SK-N-SH (cell line): ENCODE measurements around the gene PBX3.

Experiments
- CTCF ChIP-seq: fragments of 200-600 bp; sonication (generic); IDR thresholded peaks from 2 replicates; pipeline ENCODE4 v1.6.1; 2017; ENCODE audit warnings: antibody characterized with exemption, mild to moderate bottlenecking, moderate library complexity
- FOSL2 ChIP-seq: IDR thresholded peaks from 2 replicates; pipeline ENCODE4 v1.4.0; 2012; ENCODE audit warnings: low read depth, mild to moderate bottlenecking, moderate library complexity, borderline replicate concordance
- GABPA ChIP-seq: IDR thresholded peaks from 2 replicates; pipeline ENCODE4 v1.4.0; 2012; ENCODE audit warnings: low read depth, mild to moderate bottlenecking
- JUND ChIP-seq: IDR thresholded peaks from 2 replicates; pipeline ENCODE4 v1.4.0; 2012
- MAX ChIP-seq: IDR thresholded peaks from 2 replicates; pipeline ENCODE4 v1.4.0; 2012; ENCODE audit warnings: low read depth
- MEF2A ChIP-seq: IDR thresholded peaks from 2 replicates; pipeline ENCODE4 v1.4.0; 2012; ENCODE audit warnings: low read depth, borderline replicate concordance
- NRF1 ChIP-seq: IDR thresholded peaks from 2 replicates; pipeline ENCODE4 v1.6.1; 2012; ENCODE audit warnings: low read depth, mild to moderate bottlenecking, low read length
- POLR2AphosphoS5 ChIP-seq: IDR thresholded peaks from 2 replicates; pipeline ENCODE4 v1.6.1; 2012; ENCODE audit warnings: low read depth, low read length
- RAD21 ChIP-seq: IDR thresholded peaks from 2 replicates; pipeline ENCODE4 v1.6.1; 2012; ENCODE audit warnings: mild to moderate bottlenecking, low read length
- RCOR1 ChIP-seq: fragments of 150-350 bp; IDR thresholded peaks from 2 replicates; pipeline ENCODE4 v1.6.1; 2017; ENCODE audit warnings: antibody characterized with exemption, low read length
- REST ChIP-seq: IDR thresholded peaks from 2 replicates; pipeline ENCODE4 v1.6.1; 2012; ENCODE audit warnings: mild to moderate bottlenecking, low read depth, low read length, moderate library complexity
- RFX5 ChIP-seq: IDR thresholded peaks from 2 replicates; pipeline ENCODE4 v1.6.1; 2012; ENCODE audit warnings: mild to moderate bottlenecking, improper control_type of control experiment, low read length
- SIN3A ChIP-seq: IDR thresholded peaks from 2 replicates; pipeline ENCODE4 v1.6.1; 2012; ENCODE audit warnings: low read depth, mild to moderate bottlenecking, low read length, moderate library complexity, borderline replicate concordance
- YY1 ChIP-seq: IDR thresholded peaks from 2 replicates; pipeline ENCODE4 v1.4.0; 2012; ENCODE audit warnings: low read depth, mild to moderate bottlenecking

GRCh38 chr9:125985142-125985997 lies 238.2 kb downstream of the PBX3 start:
- no peak for TF ChIP-seq RAD21
- no peak for TF ChIP-seq REST
- no peak for TF ChIP-seq CTCF
- no peak for TF ChIP-seq MAX
- TF ChIP-seq JUND, result no peak
- no peak for TF ChIP-seq MEF2A
- TF ChIP-seq FOSL2, result no peak
- TF ChIP-seq NRF1, result no peak
- TF ChIP-seq RCOR1, result no peak
- TF ChIP-seq RFX5, result no peak
- TF ChIP-seq GABPA, result no peak
- no peak for TF ChIP-seq SIN3A
- no peak for TF ChIP-seq POLR2AphosphoS5
- TF ChIP-seq YY1, result no peak
